Astrocyte (in vitro differentiated cells and primary cell): ENCODE measurements around the gene DLGAP1.

Source experiments
- CTCF ChIP-seq: IDR thresholded peaks from 2 replicates; pipeline ENCODE4 v1.5.1; 2011; ENCODE audit warnings: low read depth, mild to moderate bottlenecking, inconsistent platforms, low read length, moderate library complexity; ENCODE audit not compliant: insufficient read depth
- EZH2 ChIP-seq: IDR thresholded peaks from 2 replicates; pipeline ENCODE4 v1.6.1; 2012; ENCODE audit warnings: mild to moderate bottlenecking, low read length, inconsistent platforms; ENCODE audit not compliant: insufficient read depth

GRCh38 chr18:3661989-3662388 is 793.1 kb downstream of the DLGAP1 start:
- no peak for TF ChIP-seq CTCF
- TF ChIP-seq EZH2, result no peak
